NCI-H2227 treated with DMSO at 0.1 percent for 48 hours (cell line): ENCODE data around the gene CACUL1.
"Not testable (repeated sequence)": the region's sequence is repeated elsewhere in the genome, so short reads cannot be mapped to it uniquely, and the experiment has no call there.

Experiments
- DNase-seq: peaks from one replicate; lab custom pipeline; 2025; lab: John Stamatoyannopoulos, UW

CACUL1 gene

DNA sequence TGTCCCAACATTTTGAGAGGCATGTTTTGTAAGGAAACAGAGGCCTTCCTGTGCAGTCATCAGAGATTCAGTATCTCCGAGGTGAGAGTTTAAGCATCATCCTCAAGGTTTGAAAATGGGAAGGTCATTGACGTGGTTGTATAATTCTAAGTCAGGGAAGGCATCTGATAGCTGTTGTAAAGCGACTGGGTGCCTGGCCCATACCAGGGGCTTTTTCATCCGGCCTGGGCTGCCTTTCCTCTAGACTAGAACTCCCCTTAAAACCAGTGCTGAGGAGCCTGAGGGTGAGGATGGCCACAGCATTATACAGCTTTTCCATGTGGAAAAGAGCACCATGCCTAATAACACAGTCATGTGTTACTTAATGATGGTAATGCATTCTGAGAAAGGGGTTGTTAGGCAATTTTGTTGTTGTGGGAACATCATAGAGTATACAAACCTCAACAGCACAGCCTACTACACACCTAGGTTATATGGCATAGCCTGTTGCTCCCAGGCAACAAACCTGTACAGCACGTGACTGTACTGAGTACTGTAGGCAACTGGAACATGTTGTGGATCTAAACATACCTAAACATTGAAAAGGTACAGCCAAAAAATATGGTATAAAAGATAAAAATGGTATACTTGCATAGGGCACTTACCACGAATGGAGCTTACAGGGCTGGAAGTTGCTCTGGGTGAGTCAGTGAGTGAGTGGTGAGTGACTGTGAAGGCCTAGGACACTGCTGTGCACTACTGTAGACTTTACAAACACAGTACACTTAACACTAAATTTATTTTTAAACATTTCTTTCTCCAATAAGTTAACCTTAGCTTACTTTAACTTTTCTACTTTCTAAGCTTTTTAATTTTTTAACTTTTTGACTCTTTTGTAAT lies 13.5 kb upstream of the CACUL1 start:
- no peak for DNase-seq

- DNase-seq: no peak
These were observed 12.7 kb upstream of the CACUL1 start for GRCh38 chr10:118767297-118768040.

DNA sequence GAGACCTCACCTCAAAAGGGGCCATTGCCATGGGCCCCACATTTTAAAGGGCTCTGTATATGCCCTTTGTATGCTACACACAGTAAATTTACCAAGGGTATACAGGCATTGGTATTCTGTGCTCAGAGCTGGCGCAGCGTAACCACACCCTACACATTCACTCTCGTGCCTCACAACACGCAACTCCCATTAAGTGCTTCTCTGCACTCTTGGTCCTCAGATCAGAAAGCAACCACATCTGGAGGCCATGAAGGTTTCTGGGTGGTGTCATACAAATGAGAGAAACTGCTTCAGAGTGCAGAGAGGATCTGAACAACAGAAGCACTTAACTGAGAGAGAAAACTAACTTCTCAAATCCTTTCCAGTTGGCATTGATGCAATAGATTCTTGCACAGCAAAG lies 9.4 kb upstream of the CACUL1 start:
- no peak for DNase-seq

- no peak for DNase-seq
These were observed 8.6 kb upstream of the CACUL1 start for GRCh38 chr10:118763202-118763988.

GRCh38 chr10:118760265-118760664 lies 5.5 kb upstream of the CACUL1 start:
- DNase-seq: peak; percentile 35

DNA sequence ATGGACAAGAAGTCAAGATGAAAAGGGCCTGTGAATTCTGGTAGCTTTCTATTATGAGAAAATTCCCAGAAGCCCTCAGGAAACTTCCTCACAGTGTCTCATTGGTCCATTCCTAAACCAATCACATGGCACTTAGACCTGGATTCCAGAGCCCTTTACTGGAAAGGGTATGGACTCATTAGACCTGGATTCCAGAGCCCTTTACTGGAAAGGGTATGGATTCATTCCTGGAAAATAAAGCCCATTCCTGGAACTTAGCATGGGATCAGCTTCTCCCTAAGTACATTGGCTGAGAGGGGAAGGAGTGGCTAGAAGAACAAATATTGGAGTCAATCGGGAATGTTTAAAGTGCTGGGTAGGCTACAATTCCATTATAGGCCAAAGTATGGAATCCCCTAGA lies 3.7 kb upstream of the CACUL1 start:
- no peak for DNase-seq

DNA sequence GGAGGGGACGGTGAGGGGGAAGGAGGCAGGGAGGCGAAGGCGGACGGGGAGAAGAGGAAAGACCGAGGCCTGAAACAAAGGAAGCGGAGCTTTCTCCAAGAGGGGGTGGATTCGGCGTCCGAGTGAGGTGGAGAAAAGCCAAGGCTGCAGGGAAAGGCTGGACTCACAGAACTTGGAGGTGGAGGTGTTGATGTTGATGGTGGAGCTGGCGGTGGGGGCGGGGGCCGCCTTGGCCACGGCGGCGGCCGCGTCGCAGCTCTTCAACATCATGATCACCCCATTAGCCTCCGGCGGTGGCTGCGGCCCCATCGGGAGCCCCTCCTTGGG lies 578 bp downstream of the CACUL1 start:
- DNase-seq: peak; percentile 4

DNA sequence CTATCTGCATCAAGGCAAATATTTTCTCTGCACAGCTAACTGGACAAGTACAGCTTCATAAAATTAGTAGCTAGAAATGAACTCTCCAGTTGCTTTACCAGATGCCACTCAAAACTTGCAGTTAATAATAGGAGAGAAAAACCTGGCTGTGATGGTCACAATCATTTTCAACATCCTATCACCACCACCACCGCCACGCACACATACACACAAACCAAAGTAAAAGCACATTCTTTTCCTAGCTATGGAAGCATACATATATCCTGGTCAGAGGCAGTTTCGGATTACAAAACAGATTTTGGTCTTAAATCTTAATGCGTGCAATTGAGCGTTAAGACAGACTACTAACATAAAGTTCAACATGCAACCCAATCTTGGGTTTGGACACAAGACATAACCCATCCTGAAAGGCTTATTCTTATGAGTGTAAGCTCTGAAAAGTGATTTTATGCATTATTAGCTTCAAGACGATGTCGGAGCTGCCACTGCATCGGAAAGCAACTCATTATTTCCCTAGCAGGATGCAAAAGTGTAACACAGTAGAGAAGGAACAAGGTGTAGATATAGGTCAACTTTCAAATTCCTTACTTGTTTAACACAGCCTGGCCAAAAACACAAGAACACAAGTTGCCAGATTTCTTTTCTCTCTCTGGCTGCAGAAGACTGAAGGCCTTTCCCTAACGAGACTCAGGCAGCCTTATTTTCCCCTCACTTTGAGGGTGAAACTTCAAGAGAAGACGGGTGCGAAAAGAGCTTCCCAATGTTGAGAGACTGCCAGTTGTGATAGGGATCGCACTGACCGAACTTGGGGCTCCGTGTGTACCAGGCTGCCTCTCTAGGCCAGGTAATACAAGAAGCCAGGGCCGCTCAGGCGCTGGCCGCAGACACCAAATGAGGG lies 1.2 kb downstream of the CACUL1 start:
- no peak for DNase-seq

DNA sequence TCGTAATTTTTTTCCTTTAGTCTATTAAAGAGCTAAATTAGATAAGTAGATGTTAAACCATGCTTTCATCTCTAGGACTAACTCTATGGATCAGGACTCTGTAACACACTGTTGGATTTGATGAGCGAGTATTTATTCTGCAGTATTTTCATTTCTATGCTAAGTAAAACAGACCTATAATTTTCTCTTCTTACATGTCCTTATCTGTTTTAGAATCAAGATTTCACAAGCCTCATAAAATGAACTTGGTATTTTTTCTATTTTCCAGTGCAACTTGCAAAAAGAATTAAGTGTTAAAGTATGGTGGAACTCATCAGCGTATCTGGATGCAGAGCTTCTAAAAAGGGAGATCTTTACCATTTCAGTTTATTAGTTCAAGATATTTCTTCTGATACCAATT lies 2.4 kb downstream of the CACUL1 start:
- no peak for DNase-seq

DNA sequence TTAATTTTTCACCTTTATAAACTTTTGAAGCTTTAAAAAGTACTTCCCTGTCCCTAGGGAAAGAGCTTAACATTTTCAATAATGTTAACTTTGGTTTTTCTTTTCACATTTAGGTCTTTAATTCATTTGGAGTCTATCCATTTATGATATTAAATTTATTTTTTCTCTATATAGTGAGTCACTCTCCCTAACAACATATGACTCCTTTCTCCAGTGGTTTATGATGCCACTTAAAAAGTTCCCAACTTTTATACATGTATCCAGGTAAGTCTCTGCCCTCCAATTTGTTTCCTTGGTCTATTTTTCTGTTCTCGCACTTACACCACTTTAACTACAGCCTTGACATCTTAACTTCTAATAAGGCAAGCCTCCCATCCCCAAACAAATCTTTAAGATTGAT lies 3.5 kb downstream of the CACUL1 start:
- DNase-seq: no peak

GRCh38 chr10:118748041-118748440 lies 6.7 kb downstream of the CACUL1 start:
- DNase-seq: no peak

- no peak for DNase-seq
These were observed 8.5 kb downstream of the CACUL1 start for GRCh38 chr10:118746246-118746645.

- no peak for DNase-seq
These were observed 9.7 kb downstream of the CACUL1 start for GRCh38 chr10:118745056-118745455.

DNA sequence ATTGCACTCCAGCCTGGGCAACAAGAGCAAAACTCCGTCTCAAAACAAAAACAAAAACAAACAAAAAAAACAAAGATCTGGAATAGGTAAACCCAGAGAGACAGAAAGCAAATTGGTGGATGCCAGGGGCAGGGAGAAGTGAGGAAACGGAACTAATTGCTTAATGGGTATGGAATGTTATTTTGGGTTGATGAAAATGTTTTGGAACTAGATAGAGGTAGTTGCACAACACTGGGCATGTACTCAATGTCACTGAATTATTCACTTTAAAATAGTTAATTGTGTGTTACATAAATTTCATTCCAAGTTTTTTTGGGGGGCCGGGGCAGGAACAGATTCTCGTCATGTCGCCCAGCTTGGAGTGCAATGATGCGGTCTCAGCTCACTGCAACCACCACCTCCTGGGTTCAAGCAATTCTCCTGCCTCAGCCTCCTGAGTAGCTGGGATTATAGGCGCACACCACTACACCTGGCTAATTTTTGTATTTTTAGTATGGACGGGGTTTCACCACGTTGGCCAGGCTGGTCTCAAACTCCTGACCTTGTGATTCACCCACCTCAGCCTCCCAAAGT lies 10.3 kb downstream of the CACUL1 start:
- DNase-seq: not testable (repeated sequence)

GRCh38 chr10:118742782-118743181 lies 12.0 kb downstream of the CACUL1 start:
- DNase-seq: no peak

DNA sequence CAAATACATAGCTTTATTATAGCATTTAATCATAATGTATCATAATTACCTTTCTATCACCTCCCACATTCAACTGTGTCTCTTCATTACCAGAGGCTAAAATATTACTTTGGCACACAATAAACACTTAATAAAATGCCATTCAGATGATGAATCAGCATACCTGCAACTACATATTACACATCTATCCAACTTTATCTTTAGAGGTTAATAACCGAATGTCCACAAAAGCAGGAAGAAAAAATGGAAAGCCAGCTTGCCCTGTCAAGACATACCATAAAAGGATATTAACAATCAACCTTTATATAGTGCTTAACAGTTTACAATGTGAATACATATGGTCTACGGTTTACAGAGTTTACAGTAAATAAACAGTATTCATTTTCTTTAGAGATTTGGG lies 12.7 kb downstream of the CACUL1 start:
- no peak for DNase-seq

- DNase-seq: no peak
These were observed 16.4 kb downstream of the CACUL1 start for GRCh38 chr10:118738406-118738805.

DNA sequence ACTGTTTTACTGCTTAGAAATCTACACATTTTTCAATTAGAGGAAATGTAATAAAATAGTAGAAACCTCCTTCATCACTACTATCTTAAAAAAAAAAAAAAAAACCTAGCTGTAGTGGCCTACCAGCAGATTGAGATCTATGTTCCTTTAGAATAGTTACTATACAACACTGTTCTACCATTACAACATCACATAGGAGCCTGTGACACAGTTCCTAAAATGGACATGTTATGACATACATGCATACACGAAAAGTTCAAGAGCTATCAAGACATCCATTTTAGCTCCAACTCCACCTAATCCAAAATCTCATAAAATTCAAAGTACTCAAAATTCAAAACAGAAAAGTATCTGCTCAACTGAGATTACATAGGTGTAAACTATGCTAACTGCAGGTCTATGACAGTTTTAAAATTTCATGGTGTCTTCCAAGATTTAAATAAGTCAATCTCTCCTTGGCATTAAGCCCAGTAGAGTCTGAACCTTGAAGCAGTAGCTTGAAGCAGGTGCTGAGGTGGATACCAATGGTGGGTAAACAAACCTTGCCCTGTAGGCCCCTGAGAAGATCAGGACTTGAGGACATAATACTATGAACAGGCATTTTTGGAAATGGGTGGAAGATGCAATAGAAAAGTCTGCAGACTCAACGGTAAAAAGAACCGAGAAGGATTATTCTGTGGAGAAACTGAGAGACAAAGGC lies 17.0 kb downstream of the CACUL1 start:
- DNase-seq: no peak

DNA sequence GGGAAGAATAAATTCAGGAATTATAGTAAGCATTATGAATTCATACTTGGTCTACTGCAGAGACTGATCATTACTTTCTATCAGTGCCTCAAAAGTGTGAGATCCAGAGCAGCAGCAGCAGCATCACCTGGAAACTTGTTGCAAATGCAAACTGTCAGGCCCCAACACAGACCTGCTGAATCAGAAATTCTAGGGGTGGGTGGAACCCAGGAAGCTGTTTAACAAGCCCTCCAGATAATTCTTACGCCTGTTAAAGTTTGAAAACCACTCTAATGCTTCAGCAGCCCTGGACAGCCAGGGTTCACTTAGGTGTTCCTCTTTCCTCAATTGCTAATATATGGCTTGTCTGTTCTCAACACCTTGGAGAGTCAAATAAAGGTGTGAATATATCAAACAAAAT lies 19.5 kb downstream of the CACUL1 start:
- DNase-seq: no peak

DNA sequence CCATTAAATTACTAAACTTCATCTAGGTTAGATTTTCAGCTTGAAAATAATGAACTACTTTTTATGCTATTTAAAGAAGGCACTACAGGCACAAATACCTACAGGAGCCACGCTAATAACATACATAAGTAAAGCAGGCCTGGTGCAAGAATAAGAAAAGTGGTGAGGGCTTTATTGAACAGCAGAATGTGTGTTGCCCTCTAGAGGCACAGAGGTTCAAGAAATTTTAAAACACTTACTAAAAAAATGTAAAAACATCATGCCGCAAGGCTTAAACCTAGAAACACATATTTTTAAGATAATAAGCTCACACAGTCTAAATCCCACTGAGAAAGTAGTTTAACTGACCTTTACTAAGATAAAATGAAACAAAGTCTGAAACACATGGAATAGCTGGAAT lies 20.3 kb downstream of the CACUL1 start:
- DNase-seq: no peak
